WTC11 (cell line): ENCODE data around the gene KCNIP1.

Source experiments
- CTCF ChIP-seq: fragments of 200-600 bp; IDR thresholded peaks from 2 replicates; pipeline ENCODE4 v1.8.0; 2022; ENCODE audit warnings: antibody characterized with exemption
- ERG ChIP-seq: fragments of 250-450 bp; sonication (Bioruptor Pico); IDR thresholded peaks from 2 replicates; pipeline ENCODE4 v1.8.0; 2021; ENCODE audit warnings: mild to moderate bottlenecking
- FOXK1 ChIP-seq: sonication (generic); formaldehyde crosslinking; IDR thresholded peaks from 2 replicates; pipeline ENCODE4 v1.8.0; 2022; ENCODE audit warnings: mild to moderate bottlenecking, moderate library complexity, missing genetic modification reagents
- NFE2L1 ChIP-seq: sonication (generic); formaldehyde crosslinking; IDR thresholded peaks from 2 replicates; pipeline ENCODE4 v1.8.1; 2023; ENCODE audit warnings: missing genetic modification reagents
- USF1 ChIP-seq: sonication (generic); formaldehyde crosslinking; IDR thresholded peaks from 2 replicates; pipeline ENCODE4 v1.8.0; 2022; ENCODE audit warnings: mild to moderate bottlenecking, missing genetic modification reagents
- USF2 ChIP-seq: sonication (generic); formaldehyde crosslinking; IDR thresholded peaks from 2 replicates; pipeline ENCODE4 v1.8.1; 2023; ENCODE audit warnings: mild to moderate bottlenecking, missing genetic modification reagents, moderate library complexity
- ZBTB43 ChIP-seq: sonication (generic); formaldehyde crosslinking; IDR thresholded peaks from 2 replicates; pipeline ENCODE4 v1.8.1; 2023; ENCODE audit warnings: mild to moderate bottlenecking, missing genetic modification reagents

GRCh38 chr5:170756691-170757090 is 252.9 kb downstream of the KCNIP1 start:
- TF ChIP-seq USF1 (no peak), CTCF (no peak), USF2 (no peak), ERG (no peak), ZBTB43 (no peak), NFE2L1 (CRISPR knock-in tag) (no peak), FOXK1 (CRISPR knock-in tag) (no peak)
